Colonic mucosa (tissue), 4 donors: ENCODE results near the gene FBXL16. TPM values are rescaled to one million over a fixed set of nuclear protein-coding genes. Genes with fewer than 3 reads are reported as not detected.

Experiments used
- DNase-seq: peaks from one replicate; pipeline ENCODE4 v3.0.0-alpha.2; 2020
- H3K27ac ChIP-seq: fragments of 200-600 bp; one replicate; pipeline ENCODE4 v1.8.0; 2021
- H3K27me3 ChIP-seq: fragments of 200-600 bp; one replicate; pipeline ENCODE4 v1.8.0; 2021
- H3K36me3 ChIP-seq: fragments of 200-600 bp; one replicate; pipeline ENCODE4 v1.8.0; 2021
- H3K4me1 ChIP-seq: fragments of 200-600 bp; one replicate; pipeline ENCODE4 v1.8.0; 2021; ENCODE audit warnings: mild to moderate bottlenecking
- H3K4me3 ChIP-seq: fragments of 200-600 bp; one replicate; pipeline ENCODE4 v1.8.0; 2021
- H3K9ac ChIP-seq, 2 donors: one replicate each; pipeline ENCODE4 v1.7.0; 2013; ENCODE audit warnings: control low read depth in 2 of 2, low read depth in 2 of 2, low read length in 2 of 2
- H3K9me3 ChIP-seq: fragments of 200-600 bp; one replicate; pipeline ENCODE4 v1.8.0; 2021
- CTCF ChIP-seq: fragments of 200-600 bp; IDR thresholded peaks from one replicate; pipeline ENCODE4 v1.8.0; 2022; ENCODE audit warnings: antibody characterized with exemption, mild to moderate bottlenecking
- intact Hi-C: fragments of 100-400 bp; cut with DNase I; formaldehyde crosslinking; loops from one replicate; pipeline ENCODE4 v1.14.1; 2022
- total RNA-seq, 2 donors: library from RNA; stranded (reverse); fragmentation: NEBNext Ultra II Directional in 1 of 2; extraction: Animal tissue kit (Norgen Biotek cat#: 25700) in 1 of 2; gene quantifications; one replicate each; pipeline ENCODE4 v1.2.1, GENCODE V29; 2021
- donor health status: healthy.
- donor health status: DM: no; HTN: no; CAD: no.
- donor health status: DM: no; HTN: no; CAD: no.

FBXL16 gene
- total RNA-seq, 2 donors from 2014 or later = 2.0 to 2.2 TPM

GRCh38 chr16:728131-728889, 22.7 kb upstream of the FBXL16 start:
- Histone ChIP-seq H3K4me3 (peak overlapping the region; percentile 42), H3K4me1 (peaks cover 13% of the 10 kb centered on the region), H3K27ac (no peak overlapping the region), H3K27me3 (peaks cover 9% of the 10 kb centered on the region), H3K9me3 (no peaks in the 10 kb centered on the region), H3K36me3 (peaks cover 4% of the 10 kb centered on the region), H3K9ac (peak overlapping the region in 1 of 2 donors; percentile 56)
- peak; percentile 77 for DNase-seq
- intact Hi-C loops = no loop called here
- TF ChIP-seq CTCF = no peak

- Histone ChIP-seq H3K9me3 (no peaks in the 10 kb centered on the region), H3K27me3 (peaks cover 9% of the 10 kb centered on the region), H3K9ac (peak overlapping the region; percentile 12 to 16), H3K4me1 (peaks cover 13% of the 10 kb centered on the region), H3K4me3 (peak overlapping the region; percentile 42), H3K27ac (no peak overlapping the region), H3K36me3 (no peaks in the 10 kb centered on the region)
- TF ChIP-seq CTCF = no peak
- DNase-seq = peak; percentile 39
- intact Hi-C loops = no loop called here
Measured at GRCh38 chr16:727291-727977, 21.8 kb upstream of the FBXL16 start.

- TF ChIP-seq CTCF = no peak
- H3K9ac ChIP-seq = peak within 1 kb of the TSS; percentile 12 to 16
- H3K9me3 ChIP-seq = no peaks in the 10 kb centered on the region
- intact Hi-C loops = no loop called here
- H3K4me1 ChIP-seq = peaks cover 13% of the 10 kb centered on the region
- peak within 1 kb of the TSS; percentile 42 for H3K4me3 ChIP-seq
- H3K27me3 ChIP-seq = peaks cover 9% of the 10 kb centered on the region
- no peak within 1 kb of the TSS for H3K27ac ChIP-seq
- DNase-seq = peak; percentile 80
- no peaks in the 10 kb centered on the region for H3K36me3 ChIP-seq
Measured at GRCh38 chr16:726438-727290, 21.1 kb upstream of the FBXL16 start, which contains the start of the genes CCDC78 and HAGHL. TSS of gene CCDC78 (minus strand) at chr16:726443. CDS start at chr16:726367, 76 bp downstream. TSS of gene HAGHL (plus strand) at chr16:727106. CDS start at chr16:727510, 404 bp downstream.

GRCh38 chr16:726188-726437, 20.5 kb upstream of the FBXL16 start:
- Histone ChIP-seq H3K27me3 (peaks cover 9% of the 10 kb centered on the region), H3K4me3 (no peak overlapping the region)

More at GRCh38 chr16:726188-726437, 20.5 kb upstream of the FBXL16 start:
- no peak overlapping the region for H3K27ac ChIP-seq
- no peak for DNase-seq
- H3K9me3 ChIP-seq = no peaks in the 10 kb centered on the region
- intact Hi-C loops = no loop called here
- peaks cover 13% of the 10 kb centered on the region for H3K4me1 ChIP-seq
- H3K36me3 ChIP-seq = no peaks in the 10 kb centered on the region
- TF ChIP-seq CTCF = no peak
- no peak overlapping the region for H3K9ac ChIP-seq
